ENCODE measurements around the gene THUMPD2. TPM values are rescaled to one million over a fixed set of nuclear protein-coding genes. Genes with fewer than 3 reads are reported as not detected.

The THUMPD2 gene, protein sequence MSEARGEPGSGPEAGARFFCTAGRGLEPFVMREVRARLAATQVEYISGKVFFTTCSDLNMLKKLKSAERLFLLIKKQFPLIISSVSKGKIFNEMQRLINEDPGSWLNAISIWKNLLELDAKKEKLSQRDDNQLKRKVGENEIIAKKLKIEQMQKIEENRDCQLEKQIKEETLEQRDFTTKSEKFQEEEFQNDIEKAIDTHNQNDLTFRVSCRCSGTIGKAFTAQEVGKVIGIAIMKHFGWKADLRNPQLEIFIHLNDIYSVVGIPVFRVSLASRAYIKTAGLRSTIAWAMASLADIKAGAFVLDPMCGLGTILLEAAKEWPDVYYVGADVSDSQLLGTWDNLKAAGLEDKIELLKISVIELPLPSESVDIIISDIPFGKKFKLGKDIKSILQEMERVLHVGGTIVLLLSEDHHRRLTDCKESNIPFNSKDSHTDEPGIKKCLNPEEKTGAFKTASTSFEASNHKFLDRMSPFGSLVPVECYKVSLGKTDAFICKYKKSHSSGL
- total RNA-seq (18.2 TPM), polyA plus RNA-seq (ENCODE audit: insufficient read depth in 1 of 8, insufficient read length in 8 of 8, low replicate concordance in 1 of 8) (10 to 100 TPM; 13.1 to 18.2 (median 16.3) TPM)
- long read RNA-seq, donor 1, partial matches to known transcripts = 0 of 3 reads
- long read RNA-seq, donor 1, other reads (novel, unspliced or antisense) = 0 of 3 reads
- long read RNA-seq, donor 2, partial matches to known transcripts = 0 of 1 reads
- long read RNA-seq, donor 2, other reads (novel, unspliced or antisense) = 0 of 1 reads
- long read RNA-seq, donor 3, partial matches to known transcripts = 0 of 4 reads
- long read RNA-seq, donor 3, other reads (novel, unspliced or antisense) = 0 of 4 reads
- long read RNA-seq, donor 4, partial matches to known transcripts = 0 of 2 reads
- long read RNA-seq, donor 4, other reads (novel, unspliced or antisense) = 0 of 2 reads
- long read RNA-seq, donor 5, transcript THUMPD2-204 (10 exons, 1,970 nt) = major isoform, 7 of 18 reads
- long read RNA-seq, donor 5, partial matches to known transcripts = 7 of 18 reads
- long read RNA-seq, donor 5, other reads (novel, unspliced or antisense) = 0 of 18 reads
- long read RNA-seq, donor 6, partial matches to known transcripts = 0 of 4 reads
- long read RNA-seq, donor 6, other reads (novel, unspliced or antisense) = 0 of 4 reads
- long read RNA-seq, donor 7, partial matches to known transcripts = 7 of 9 reads
- long read RNA-seq, donor 7, other reads (novel, unspliced or antisense) = 0 of 9 reads
- long read RNA-seq, donor 8, partial matches to known transcripts = 0 of 2 reads
- long read RNA-seq, donor 8, other reads (novel, unspliced or antisense) = 0 of 2 reads
- long read RNA-seq, donor 9, partial matches to known transcripts = 0 of 1 reads
- long read RNA-seq, donor 9, other reads (novel, unspliced or antisense) = 0 of 1 reads
- long read RNA-seq, donor 10, partial matches to known transcripts = 0 of 1 reads
- long read RNA-seq, donor 10, other reads (novel, unspliced or antisense) = 0 of 1 reads
- long read RNA-seq, donor 11, partial matches to known transcripts = 0 of 4 reads
- long read RNA-seq, donor 11, other reads (novel, unspliced or antisense) = 0 of 4 reads

DNA sequence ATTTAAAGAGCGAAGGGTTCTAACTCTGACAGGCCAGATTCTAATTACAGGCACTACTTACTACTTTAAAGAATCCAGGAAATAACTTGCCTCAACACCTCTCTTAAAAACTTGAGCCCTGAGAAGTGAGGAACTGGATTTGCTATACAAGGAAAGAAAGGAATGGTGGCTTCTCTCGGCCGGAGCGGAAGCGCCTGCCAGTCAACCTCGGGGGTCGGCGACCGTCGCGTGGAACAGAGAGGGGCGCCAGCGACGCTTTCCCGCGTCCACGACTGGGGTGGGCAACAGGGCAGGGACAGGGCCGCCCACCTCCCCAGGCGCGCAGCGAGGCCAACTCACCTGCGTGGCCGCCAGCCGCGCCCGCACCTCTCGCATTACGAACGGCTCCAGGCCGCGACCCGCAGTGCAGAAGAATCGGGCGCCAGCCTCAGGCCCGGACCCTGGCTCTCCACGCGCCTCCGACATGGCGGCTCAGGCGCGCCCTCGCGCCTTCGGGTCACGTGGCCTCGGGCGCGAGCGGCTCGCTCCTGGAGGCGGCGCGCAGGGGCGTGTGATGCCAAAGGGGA, at the start of gene THUMPD2:
Gene THUMPD2 (minus strand): TSS at position 484 of the 566 bp plus-strand sequence. CDS start 19 bp downstream, at position 465.
- H3K27me3 ChIP-seq (ENCODE audit: control insufficient read depth, insufficient read depth, low read length) = no peaks in the 10 kb centered on the region
- peak within 1 kb of the TSS; percentile 78 for H3K4me3 ChIP-seq (ENCODE audit: low read length)
- no peaks in the 10 kb centered on the region for H3K9me3 ChIP-seq (replicated peaks; ENCODE audit: control insufficient read depth, low read depth, low read length)
- peak; percentile 88 for DNase-seq
- peaks cover 3% of the 10 kb centered on the region for H3K36me3 ChIP-seq (ENCODE audit: control insufficient read depth, insufficient read depth, low read length)
- peaks cover 10% of the 10 kb centered on the region for H3K4me1 ChIP-seq (ENCODE audit: control insufficient read depth, insufficient read depth, low read length)
- peak within 1 kb of the TSS; percentile 76 for H3K27ac ChIP-seq (ENCODE audit: low read length)
- 0% methylated on average over 34 of the region's 54 CpGs for WGBS (ENCODE audit: insufficient coverage)

DNA sequence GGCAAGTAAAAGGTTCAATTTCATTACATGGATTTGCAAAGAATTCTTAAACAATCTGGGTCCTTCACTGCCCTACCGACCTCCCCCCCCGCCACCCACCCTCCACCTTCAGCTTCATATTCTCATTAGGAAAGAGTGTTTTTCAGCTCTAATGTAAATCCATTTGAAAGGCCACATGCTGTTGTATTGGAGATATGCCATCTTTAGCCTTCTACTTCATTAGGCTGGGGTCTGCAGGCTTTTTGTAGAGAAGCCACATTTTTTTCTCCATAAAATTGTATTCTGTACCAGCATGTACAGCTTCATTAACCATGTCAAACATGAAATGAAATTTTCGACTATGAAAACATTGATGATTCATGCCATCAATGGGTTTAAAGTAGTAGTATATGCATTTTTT, 42.8 kb upstream of the THUMPD2 start:
- no peaks in the 10 kb centered on the region for H3K27me3 ChIP-seq (ENCODE audit: control insufficient read depth, insufficient read depth, low read length)
- no peak overlapping the region for H3K27ac ChIP-seq (ENCODE audit: low read length)
- no peaks in the 10 kb centered on the region for H3K36me3 ChIP-seq (ENCODE audit: control insufficient read depth, insufficient read depth, low read length)
- no peaks in the 10 kb centered on the region for H3K9me3 ChIP-seq (replicated peaks; ENCODE audit: control insufficient read depth, low read depth, low read length)
- H3K4me1 ChIP-seq (ENCODE audit: control insufficient read depth, insufficient read depth, low read length) = no peaks in the 10 kb centered on the region
- H3K4me3 ChIP-seq (ENCODE audit: low read length) = no peak overlapping the region
- DNase-seq = no peak
- no CpG with 5 or more reads among the region's 3 CpGs for WGBS (ENCODE audit: insufficient coverage)

DNA sequence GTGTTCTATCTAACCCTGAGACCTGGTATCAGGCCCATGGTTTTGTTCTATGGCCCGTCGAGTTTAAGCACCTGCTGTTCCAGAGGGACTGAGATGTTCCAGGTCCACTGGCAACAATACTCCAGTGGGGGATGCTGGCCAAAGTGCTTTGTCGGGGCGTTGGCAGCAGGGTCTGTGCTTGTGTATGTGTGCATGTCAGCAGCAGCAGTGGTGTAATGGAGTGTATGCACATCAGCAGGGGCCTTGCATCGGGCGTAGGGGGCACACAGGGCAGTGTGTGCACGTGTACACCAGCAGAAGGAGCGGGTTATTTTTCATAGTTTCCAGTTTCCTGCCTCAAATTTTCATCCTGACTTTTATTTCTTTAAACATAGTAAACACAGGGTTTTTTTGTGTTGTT, 37.8 kb upstream of the THUMPD2 start:
- no peak for DNase-seq
- Histone ChIP-seq H3K4me1 (ENCODE audit: control insufficient read depth, insufficient read depth, low read length) (no peaks in the 10 kb centered on the region), H3K27ac (ENCODE audit: low read length) (no peak overlapping the region), H3K9me3 (replicated peaks; ENCODE audit: control insufficient read depth, low read depth, low read length) (no peaks in the 10 kb centered on the region), H3K27me3 (ENCODE audit: control insufficient read depth, insufficient read depth, low read length) (no peaks in the 10 kb centered on the region), H3K4me3 (ENCODE audit: low read length) (no peak overlapping the region), H3K36me3 (ENCODE audit: control insufficient read depth, insufficient read depth, low read length) (no peaks in the 10 kb centered on the region)
- 83% methylated on average over 4 of the region's 8 CpGs for WGBS (ENCODE audit: insufficient coverage)

DNA sequence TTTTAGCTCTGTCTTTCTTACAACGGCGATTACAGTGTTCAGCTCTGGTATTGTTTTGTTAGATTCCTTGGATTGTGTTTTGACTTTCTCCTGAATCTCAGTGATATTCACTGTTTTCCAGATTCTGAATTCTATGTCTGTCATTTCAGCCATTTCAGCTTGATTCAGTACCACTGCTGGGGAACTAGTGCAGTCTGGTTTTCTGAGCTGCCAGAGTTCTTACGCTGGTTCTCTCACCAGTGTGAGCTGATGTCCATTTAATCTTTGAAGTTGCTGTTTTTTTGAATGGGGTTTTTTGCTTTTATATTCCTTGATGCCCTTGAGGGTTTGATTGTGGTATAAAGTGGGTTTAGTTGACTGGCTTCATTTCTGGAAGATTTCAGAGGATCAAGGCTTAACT, 37.4 kb upstream of the THUMPD2 start:
- no peaks in the 10 kb centered on the region for H3K36me3 ChIP-seq (ENCODE audit: control insufficient read depth, insufficient read depth, low read length)
- WGBS (ENCODE audit: insufficient coverage) = 100% methylated on average over 1 of the region's 3 CpGs
- H3K4me3 ChIP-seq (ENCODE audit: low read length) = no peak overlapping the region
- DNase-seq = no peak
- H3K27ac ChIP-seq (ENCODE audit: low read length) = no peak overlapping the region
- no peaks in the 10 kb centered on the region for H3K27me3 ChIP-seq (ENCODE audit: control insufficient read depth, insufficient read depth, low read length)
- no peaks in the 10 kb centered on the region for H3K9me3 ChIP-seq (replicated peaks; ENCODE audit: control insufficient read depth, low read depth, low read length)
- no peaks in the 10 kb centered on the region for H3K4me1 ChIP-seq (ENCODE audit: control insufficient read depth, insufficient read depth, low read length)

DNA sequence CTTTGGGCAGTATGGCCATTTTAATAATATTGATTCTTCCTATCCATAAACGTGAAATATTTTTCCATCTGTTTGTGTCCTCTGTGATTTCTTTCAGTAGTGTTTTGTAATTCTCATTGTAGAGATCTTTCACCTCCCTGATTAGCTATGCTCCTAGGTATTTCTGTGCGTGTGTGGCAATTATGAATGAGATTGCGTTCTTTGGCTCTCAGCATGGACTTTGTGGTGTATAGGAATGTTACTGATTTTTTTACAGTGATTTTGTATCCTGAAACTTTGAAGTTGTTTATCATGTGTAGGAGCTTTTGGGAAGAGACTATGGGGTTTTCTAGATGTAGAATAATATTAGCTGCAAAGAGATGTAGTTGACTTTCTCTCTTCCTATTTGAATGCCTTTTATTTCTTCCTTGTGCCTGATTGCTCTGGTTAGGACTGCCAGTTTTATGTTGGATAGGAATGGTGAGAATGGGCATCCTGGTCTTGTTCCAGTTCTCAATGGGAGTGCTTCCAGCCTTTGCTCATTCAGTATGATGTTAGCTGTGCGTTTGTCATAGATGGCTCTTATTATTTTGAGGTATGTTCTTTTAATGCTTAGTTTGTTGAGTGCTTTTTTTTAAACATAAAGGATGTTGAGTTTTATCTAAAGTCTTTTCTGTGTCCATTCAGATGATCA, 27.0 kb upstream of the THUMPD2 start:
- no peak for DNase-seq
- no peaks in the 10 kb centered on the region for H3K4me1 ChIP-seq (ENCODE audit: control insufficient read depth, insufficient read depth, low read length)
- H3K36me3 ChIP-seq (ENCODE audit: control insufficient read depth, insufficient read depth, low read length) = no peaks in the 10 kb centered on the region
- peaks cover 10% of the 10 kb centered on the region for H3K9me3 ChIP-seq (replicated peaks; ENCODE audit: control insufficient read depth, low read depth, low read length)
- H3K27me3 ChIP-seq (ENCODE audit: control insufficient read depth, insufficient read depth, low read length) = no peaks in the 10 kb centered on the region
- 86% methylated on average over 1 of the region's 4 CpGs for WGBS (ENCODE audit: insufficient coverage)
- no peak overlapping the region for H3K27ac ChIP-seq (ENCODE audit: low read length)
- no peak overlapping the region for H3K4me3 ChIP-seq (ENCODE audit: low read length)

DNA sequence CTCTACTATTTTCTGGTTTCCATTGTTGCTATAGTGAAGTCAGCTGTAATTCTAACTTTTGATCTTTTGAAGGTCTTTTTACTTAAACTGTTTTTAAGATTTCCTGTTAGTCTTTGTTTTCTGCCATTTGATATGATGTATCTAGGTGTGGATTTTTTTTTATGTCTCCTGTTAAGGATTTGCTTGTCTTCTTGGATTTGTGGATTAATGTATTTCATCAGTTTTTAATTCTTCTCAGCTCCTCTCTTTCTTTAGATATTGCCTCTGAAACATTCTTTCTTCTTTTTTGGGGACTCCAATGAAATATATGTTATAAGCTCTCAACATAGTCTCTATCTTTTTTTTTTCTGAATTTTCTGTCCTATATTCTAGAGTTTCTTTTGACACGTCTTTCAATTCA, 24.8 kb upstream of the THUMPD2 start:
- no peaks in the 10 kb centered on the region for H3K36me3 ChIP-seq (ENCODE audit: control insufficient read depth, insufficient read depth, low read length)
- H3K27me3 ChIP-seq (ENCODE audit: control insufficient read depth, insufficient read depth, low read length) = no peaks in the 10 kb centered on the region
- DNase-seq = no peak
- no peak overlapping the region for H3K4me3 ChIP-seq (ENCODE audit: low read length)
- no peak overlapping the region for H3K27ac ChIP-seq (ENCODE audit: low read length)
- H3K9me3 ChIP-seq (replicated peaks; ENCODE audit: control insufficient read depth, low read depth, low read length) = peaks cover 10% of the 10 kb centered on the region
- WGBS (ENCODE audit: insufficient coverage) = no CpG with 5 or more reads among the region's 1 CpG
- no peaks in the 10 kb centered on the region for H3K4me1 ChIP-seq (ENCODE audit: control insufficient read depth, insufficient read depth, low read length)

DNA sequence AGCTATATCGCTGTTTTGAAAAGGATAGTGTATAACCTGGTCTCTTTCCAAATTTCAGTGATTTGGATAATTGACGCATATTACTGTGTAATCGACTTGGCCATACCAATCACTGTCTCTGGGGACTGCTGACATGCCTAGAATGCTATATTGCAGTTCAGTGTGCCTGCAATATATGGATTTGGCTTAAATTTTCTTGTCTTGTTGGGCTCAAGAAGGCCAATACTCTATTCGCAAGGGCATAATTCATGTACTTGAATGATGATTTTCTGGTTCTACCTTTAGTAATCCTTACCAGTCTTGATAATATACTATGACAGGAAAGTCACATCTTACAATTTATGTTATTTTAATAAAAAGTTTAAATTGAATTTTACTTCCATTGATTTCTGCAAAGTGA, 21.7 kb upstream of the THUMPD2 start:
- Histone ChIP-seq H3K4me1 (ENCODE audit: control insufficient read depth, insufficient read depth, low read length) (no peaks in the 10 kb centered on the region), H3K27me3 (ENCODE audit: control insufficient read depth, insufficient read depth, low read length) (no peaks in the 10 kb centered on the region), H3K36me3 (ENCODE audit: control insufficient read depth, insufficient read depth, low read length) (no peaks in the 10 kb centered on the region), H3K4me3 (ENCODE audit: low read length) (no peak overlapping the region), H3K9me3 (replicated peaks; ENCODE audit: control insufficient read depth, low read depth, low read length) (peaks cover 10% of the 10 kb centered on the region), H3K27ac (ENCODE audit: low read length) (no peak overlapping the region)
- whole genome bisulfite sequencing (ENCODE audit: insufficient coverage) = 83% methylated on average over 2 of the region's 4 CpGs
- no peak for DNase-seq

DNA sequence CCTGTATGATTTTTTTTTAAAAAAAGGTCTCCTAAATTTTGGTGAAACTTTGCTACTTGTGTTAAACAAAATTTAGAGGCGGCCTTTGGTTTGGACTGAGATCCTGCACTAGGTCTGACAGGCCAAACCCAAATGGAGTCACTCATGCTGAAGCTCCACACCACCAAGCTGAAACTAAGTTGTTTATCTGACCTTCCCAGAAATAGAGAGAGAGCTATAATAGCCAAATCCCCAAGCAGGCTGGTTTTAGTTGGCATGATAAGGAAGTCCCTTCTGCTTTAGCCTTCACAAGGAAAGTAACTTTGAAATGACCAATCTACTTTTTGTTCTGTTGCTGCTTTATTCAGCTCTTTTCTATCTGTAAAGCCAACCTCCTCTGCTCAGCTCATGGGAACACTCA, 17.1 kb upstream of the THUMPD2 start:
- no peaks in the 10 kb centered on the region for H3K36me3 ChIP-seq (ENCODE audit: control insufficient read depth, insufficient read depth, low read length)
- H3K4me3 ChIP-seq (ENCODE audit: low read length) = no peak overlapping the region
- WGBS (ENCODE audit: insufficient coverage) = no CpG with 5 or more reads among the region's 1 CpG
- H3K9me3 ChIP-seq (replicated peaks; ENCODE audit: control insufficient read depth, low read depth, low read length) = peaks cover 2% of the 10 kb centered on the region
- H3K4me1 ChIP-seq (ENCODE audit: control insufficient read depth, insufficient read depth, low read length) = no peaks in the 10 kb centered on the region
- no peak overlapping the region for H3K27ac ChIP-seq (ENCODE audit: low read length)
- no peaks in the 10 kb centered on the region for H3K27me3 ChIP-seq (ENCODE audit: control insufficient read depth, insufficient read depth, low read length)
- no peak for DNase-seq
